ENCODE results near the gene TP53RK.

GRCh38 chr20:46723039-46723438 lies 33.8 kb upstream of the TP53RK start:
- TF ChIP-seq, protein P1, sequence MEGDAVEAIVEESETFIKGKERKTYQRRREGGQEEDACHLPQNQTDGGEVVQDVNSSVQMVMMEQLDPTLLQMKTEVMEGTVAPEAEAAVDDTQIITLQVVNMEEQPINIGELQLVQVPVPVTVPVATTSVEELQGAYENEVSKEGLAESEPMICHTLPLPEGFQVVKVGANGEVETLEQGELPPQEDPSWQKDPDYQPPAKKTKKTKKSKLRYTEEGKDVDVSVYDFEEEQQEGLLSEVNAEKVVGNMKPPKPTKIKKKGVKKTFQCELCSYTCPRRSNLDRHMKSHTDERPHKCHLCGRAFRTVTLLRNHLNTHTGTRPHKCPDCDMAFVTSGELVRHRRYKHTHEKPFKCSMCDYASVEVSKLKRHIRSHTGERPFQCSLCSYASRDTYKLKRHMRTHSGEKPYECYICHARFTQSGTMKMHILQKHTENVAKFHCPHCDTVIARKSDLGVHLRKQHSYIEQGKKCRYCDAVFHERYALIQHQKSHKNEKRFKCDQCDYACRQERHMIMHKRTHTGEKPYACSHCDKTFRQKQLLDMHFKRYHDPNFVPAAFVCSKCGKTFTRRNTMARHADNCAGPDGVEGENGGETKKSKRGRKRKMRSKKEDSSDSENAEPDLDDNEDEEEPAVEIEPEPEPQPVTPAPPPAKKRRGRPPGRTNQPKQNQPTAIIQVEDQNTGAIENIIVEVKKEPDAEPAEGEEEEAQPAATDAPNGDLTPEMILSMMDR (IDR thresholded peaks at IDR 0.05; ENCODE audit: low read depth, low read length, missing input control) = no peak
- TF ChIP-seq MAX (IDR thresholded peaks at IDR 0.05) (no peak), EGR1 (IDR thresholded peaks at IDR 0.05; ENCODE audit: low read depth in 2 of 2) (no peak), RXRA (IDR thresholded peaks at IDR 0.05) (no peak), JUND (IDR thresholded peaks at IDR 0.05) (no peak), TAF1 (conservative IDR thresholded peaks at IDR 0.05) (no peak)
